GM23338 (cell line): Measurements from ENCODE around the gene SCAPER. TPM values are rescaled to one million over a fixed set of nuclear protein-coding genes. Genes with fewer than 3 reads are reported as not detected.

Source experiments
- ATAC-seq: fragments of 200-7000 bp; cut with Tn5 transposase; 3 replicates; pipeline ENCODE4 v1.9.1; 2020
- DNase-seq: peaks from one replicate; pipeline ENCODE4 v3.0.0-alpha.2; 2015; ENCODE audit warnings: low spot score
- H2AFZ ChIP-seq: fragments of 200-600 bp; sonication (generic); 2 replicates; pipeline ENCODE4 v1.8.0; 2016; ENCODE audit warnings: antibody characterized with exemption, mild to moderate bottlenecking, moderate library complexity
- H3F3A ChIP-seq: fragments of 200-600 bp; sonication (generic); replicated peaks from 2 replicates; pipeline ENCODE4 v1.8.0; 2017; ENCODE audit warnings: antibody characterized with exemption, mixed run types, low read depth
- H3K27ac ChIP-seq: fragments of 200-600 bp; sonication (generic); 2 replicates; pipeline ENCODE4 v1.6.1; 2016; ENCODE audit warnings: low read depth
- H3K27me3 ChIP-seq: fragments of 200-600 bp; sonication (generic); 2 replicates; pipeline ENCODE4 v1.8.0; 2016; ENCODE audit warnings: mild to moderate bottlenecking, mixed run types, moderate library complexity; ENCODE audit not compliant: insufficient read depth
- H3K36me3 ChIP-seq: fragments of 200-600 bp; sonication (generic); 2 replicates; pipeline ENCODE4 v1.8.0; 2016; ENCODE audit warnings: mild to moderate bottlenecking; ENCODE audit not compliant: insufficient read depth
- H3K4me1 ChIP-seq: fragments of 200-600 bp; sonication (generic); 2 replicates; pipeline ENCODE4 v1.8.0; 2016; ENCODE audit warnings: mild to moderate bottlenecking, moderate library complexity; ENCODE audit not compliant: insufficient read depth
- H3K4me2 ChIP-seq: fragments of 200-600 bp; sonication (generic); 2 replicates; pipeline ENCODE4 v1.7.1; 2017; ENCODE audit warnings: mixed run types
- H3K4me3 ChIP-seq: fragments of 200-600 bp; sonication (generic); 2 replicates; pipeline ENCODE4 v1.6.1; 2016; ENCODE audit warnings: mixed run types
- H3K79me2 ChIP-seq: fragments of 200-600 bp; sonication (generic); replicated peaks from 2 replicates; pipeline ENCODE4 v1.8.0; 2017; ENCODE audit warnings: mild to moderate bottlenecking; ENCODE audit not compliant: insufficient read depth
- H3K9me2 ChIP-seq: fragments of 200-600 bp; sonication (generic); 2 replicates; pipeline ENCODE4 v1.8.0; 2017; ENCODE audit not compliant: insufficient read depth
- H4K20me1 ChIP-seq: fragments of 200-600 bp; sonication (generic); replicated peaks from 2 replicates; pipeline ENCODE4 v1.8.0; 2017; ENCODE audit warnings: mild to moderate bottlenecking; ENCODE audit not compliant: insufficient read depth
- H3K27ac Mint-ChIP-seq: 2 replicates; pipeline ENCODE4 v1.8.0; 2020; ENCODE audit warnings: inconsistent platforms, mild to moderate bottlenecking, moderate library complexity, mixed read lengths
- H3K27me3 Mint-ChIP-seq: 3 replicates; pipeline ENCODE4 v1.8.0; 2022; ENCODE audit warnings: low read depth, mild to moderate bottlenecking, moderate library complexity, mixed read lengths, inconsistent platforms; ENCODE audit not compliant: insufficient read depth, poor library complexity
- H3K36me3 Mint-ChIP-seq: 3 replicates; pipeline ENCODE4 v1.8.0; 2021; ENCODE audit warnings: low read depth, mild to moderate bottlenecking, inconsistent platforms, moderate library complexity, mixed read lengths
- H3K4me1 Mint-ChIP-seq: 3 replicates; pipeline ENCODE4 v1.8.0; 2020; ENCODE audit warnings: mild to moderate bottlenecking, inconsistent platforms, mixed read lengths
- H3K4me3 Mint-ChIP-seq: 3 replicates; pipeline ENCODE4 v1.8.0; 2021; ENCODE audit warnings: moderate library complexity, mild to moderate bottlenecking, inconsistent platforms, mixed read lengths
- H3K9me3 Mint-ChIP-seq: 3 replicates; pipeline ENCODE4 v1.8.0; 2020; ENCODE audit warnings: moderate library complexity, mild to moderate bottlenecking, inconsistent platforms, mixed read lengths
- CREB1 ChIP-seq: fragments of 250-450 bp; sonication (Bioruptor Pico); IDR thresholded peaks from 2 replicates; pipeline ENCODE4 v1.5.0; 2020; ENCODE audit warnings: low read depth, mild to moderate bottlenecking, moderate library complexity
- EZH2 ChIP-seq: fragments of 200-600 bp; sonication (generic); IDR thresholded peaks from one replicate; pipeline ENCODE4 v1.8.0; 2017; ENCODE audit warnings: antibody characterized with exemption, mild to moderate bottlenecking, low read depth; ENCODE audit not compliant: unreplicated experiment
- EZH2phosphoT487 ChIP-seq: fragments of 200-600 bp; sonication (generic); IDR thresholded peaks from one replicate; pipeline ENCODE4 v1.8.1; 2018; ENCODE audit warnings: antibody characterized with exemption; ENCODE audit not compliant: unreplicated experiment
- JUNB ChIP-seq: IDR thresholded peaks from one replicate; pipeline ENCODE4 v1.6.1; 2016; ENCODE audit warnings: antibody characterized with exemption; ENCODE audit not compliant: unreplicated experiment
- NANOG ChIP-seq: IDR thresholded peaks from 2 replicates; pipeline ENCODE4 v1.6.1; 2016; ENCODE audit warnings: antibody characterized with exemption, borderline replicate concordance
- POLR2AphosphoS5 ChIP-seq: IDR thresholded peaks from 2 replicates; pipeline ENCODE4 v1.6.1; 2016; ENCODE audit warnings: antibody characterized with exemption, low read depth
- REST ChIP-seq: IDR thresholded peaks from one replicate; pipeline ENCODE4 v1.6.1; 2018; ENCODE audit warnings: antibody characterized with exemption; ENCODE audit not compliant: unreplicated experiment
- STAT1 ChIP-seq: IDR thresholded peaks from one replicate; pipeline ENCODE4 v1.6.1; 2016; ENCODE audit warnings: antibody characterized with exemption; ENCODE audit not compliant: unreplicated experiment
- ZNF331 ChIP-seq: fragments of 250-450 bp; sonication (Bioruptor Pico); IDR thresholded peaks from 2 replicates; pipeline ENCODE4 v1.5.0; 2020; ENCODE audit warnings: low read depth, mild to moderate bottlenecking, moderate library complexity
- polyA plus RNA-seq: library from polyadenylated mRNA; unstranded; fragments of >200 nt; fragmentation: Nextera tagmentation; extraction: Ambion mirVana; gene quantifications from 2 replicates; pipeline ENCODE4 v1.2.1, GENCODE V29; 2016
- total RNA-seq: library from RNA; depleted of rRNA; stranded (reverse); fragments of >200 nt; shearing (Covaris generic); gene quantifications from 2 replicates; pipeline ENCODE4 v1.2.3, GENCODE V29; 2014
- TF ChIP-seq, protein P1 (sequence below), 2 experiments: fragments of 200-600 bp in 1 of 2; sonication (generic) in 1 of 2; conservative IDR thresholded peaks; 2 replicates each; pipeline versions ENCODE4 v1.5.1 to v1.6.1; 2016 to 2017; ENCODE audit warnings: antibody characterized with exemption in 2 of 2, low read depth in 2 of 2, mild to moderate bottlenecking in 2 of 2, moderate library complexity in 1 of 2
- TF ChIP-seq, protein P2 (sequence below): fragments of 250-450 bp; sonication (Bioruptor Pico); IDR thresholded peaks from 2 replicates; pipeline ENCODE4 v1.5.0; 2020; ENCODE audit warnings: mild to moderate bottlenecking, moderate library complexity

Gene SCAPER
- total and polyA plus RNA-seq, 2 experiments from 2014 or later, result 9.1 to 17.6 TPM

GRCh38 chr15:76312540-76313174 lies 592.5 kb downstream of the SCAPER start:
- TF ChIP-seq EZH2phosphoT487 (no peak), JUNB (no peak), NANOG (no peak), EZH2 (no peak), REST (no peak), CREB1 (no peak), ZNF331 (CRISPR knock-in tag) (no peak), STAT1 (no peak), POLR2AphosphoS5 (no peak)
- TF ChIP-seq, protein P1, sequence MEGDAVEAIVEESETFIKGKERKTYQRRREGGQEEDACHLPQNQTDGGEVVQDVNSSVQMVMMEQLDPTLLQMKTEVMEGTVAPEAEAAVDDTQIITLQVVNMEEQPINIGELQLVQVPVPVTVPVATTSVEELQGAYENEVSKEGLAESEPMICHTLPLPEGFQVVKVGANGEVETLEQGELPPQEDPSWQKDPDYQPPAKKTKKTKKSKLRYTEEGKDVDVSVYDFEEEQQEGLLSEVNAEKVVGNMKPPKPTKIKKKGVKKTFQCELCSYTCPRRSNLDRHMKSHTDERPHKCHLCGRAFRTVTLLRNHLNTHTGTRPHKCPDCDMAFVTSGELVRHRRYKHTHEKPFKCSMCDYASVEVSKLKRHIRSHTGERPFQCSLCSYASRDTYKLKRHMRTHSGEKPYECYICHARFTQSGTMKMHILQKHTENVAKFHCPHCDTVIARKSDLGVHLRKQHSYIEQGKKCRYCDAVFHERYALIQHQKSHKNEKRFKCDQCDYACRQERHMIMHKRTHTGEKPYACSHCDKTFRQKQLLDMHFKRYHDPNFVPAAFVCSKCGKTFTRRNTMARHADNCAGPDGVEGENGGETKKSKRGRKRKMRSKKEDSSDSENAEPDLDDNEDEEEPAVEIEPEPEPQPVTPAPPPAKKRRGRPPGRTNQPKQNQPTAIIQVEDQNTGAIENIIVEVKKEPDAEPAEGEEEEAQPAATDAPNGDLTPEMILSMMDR (conservative IDR thresholded peaks at IDR 0.05; ENCODE audit: low read depth in 2 of 2), result no peak
- TF ChIP-seq, protein P2, sequence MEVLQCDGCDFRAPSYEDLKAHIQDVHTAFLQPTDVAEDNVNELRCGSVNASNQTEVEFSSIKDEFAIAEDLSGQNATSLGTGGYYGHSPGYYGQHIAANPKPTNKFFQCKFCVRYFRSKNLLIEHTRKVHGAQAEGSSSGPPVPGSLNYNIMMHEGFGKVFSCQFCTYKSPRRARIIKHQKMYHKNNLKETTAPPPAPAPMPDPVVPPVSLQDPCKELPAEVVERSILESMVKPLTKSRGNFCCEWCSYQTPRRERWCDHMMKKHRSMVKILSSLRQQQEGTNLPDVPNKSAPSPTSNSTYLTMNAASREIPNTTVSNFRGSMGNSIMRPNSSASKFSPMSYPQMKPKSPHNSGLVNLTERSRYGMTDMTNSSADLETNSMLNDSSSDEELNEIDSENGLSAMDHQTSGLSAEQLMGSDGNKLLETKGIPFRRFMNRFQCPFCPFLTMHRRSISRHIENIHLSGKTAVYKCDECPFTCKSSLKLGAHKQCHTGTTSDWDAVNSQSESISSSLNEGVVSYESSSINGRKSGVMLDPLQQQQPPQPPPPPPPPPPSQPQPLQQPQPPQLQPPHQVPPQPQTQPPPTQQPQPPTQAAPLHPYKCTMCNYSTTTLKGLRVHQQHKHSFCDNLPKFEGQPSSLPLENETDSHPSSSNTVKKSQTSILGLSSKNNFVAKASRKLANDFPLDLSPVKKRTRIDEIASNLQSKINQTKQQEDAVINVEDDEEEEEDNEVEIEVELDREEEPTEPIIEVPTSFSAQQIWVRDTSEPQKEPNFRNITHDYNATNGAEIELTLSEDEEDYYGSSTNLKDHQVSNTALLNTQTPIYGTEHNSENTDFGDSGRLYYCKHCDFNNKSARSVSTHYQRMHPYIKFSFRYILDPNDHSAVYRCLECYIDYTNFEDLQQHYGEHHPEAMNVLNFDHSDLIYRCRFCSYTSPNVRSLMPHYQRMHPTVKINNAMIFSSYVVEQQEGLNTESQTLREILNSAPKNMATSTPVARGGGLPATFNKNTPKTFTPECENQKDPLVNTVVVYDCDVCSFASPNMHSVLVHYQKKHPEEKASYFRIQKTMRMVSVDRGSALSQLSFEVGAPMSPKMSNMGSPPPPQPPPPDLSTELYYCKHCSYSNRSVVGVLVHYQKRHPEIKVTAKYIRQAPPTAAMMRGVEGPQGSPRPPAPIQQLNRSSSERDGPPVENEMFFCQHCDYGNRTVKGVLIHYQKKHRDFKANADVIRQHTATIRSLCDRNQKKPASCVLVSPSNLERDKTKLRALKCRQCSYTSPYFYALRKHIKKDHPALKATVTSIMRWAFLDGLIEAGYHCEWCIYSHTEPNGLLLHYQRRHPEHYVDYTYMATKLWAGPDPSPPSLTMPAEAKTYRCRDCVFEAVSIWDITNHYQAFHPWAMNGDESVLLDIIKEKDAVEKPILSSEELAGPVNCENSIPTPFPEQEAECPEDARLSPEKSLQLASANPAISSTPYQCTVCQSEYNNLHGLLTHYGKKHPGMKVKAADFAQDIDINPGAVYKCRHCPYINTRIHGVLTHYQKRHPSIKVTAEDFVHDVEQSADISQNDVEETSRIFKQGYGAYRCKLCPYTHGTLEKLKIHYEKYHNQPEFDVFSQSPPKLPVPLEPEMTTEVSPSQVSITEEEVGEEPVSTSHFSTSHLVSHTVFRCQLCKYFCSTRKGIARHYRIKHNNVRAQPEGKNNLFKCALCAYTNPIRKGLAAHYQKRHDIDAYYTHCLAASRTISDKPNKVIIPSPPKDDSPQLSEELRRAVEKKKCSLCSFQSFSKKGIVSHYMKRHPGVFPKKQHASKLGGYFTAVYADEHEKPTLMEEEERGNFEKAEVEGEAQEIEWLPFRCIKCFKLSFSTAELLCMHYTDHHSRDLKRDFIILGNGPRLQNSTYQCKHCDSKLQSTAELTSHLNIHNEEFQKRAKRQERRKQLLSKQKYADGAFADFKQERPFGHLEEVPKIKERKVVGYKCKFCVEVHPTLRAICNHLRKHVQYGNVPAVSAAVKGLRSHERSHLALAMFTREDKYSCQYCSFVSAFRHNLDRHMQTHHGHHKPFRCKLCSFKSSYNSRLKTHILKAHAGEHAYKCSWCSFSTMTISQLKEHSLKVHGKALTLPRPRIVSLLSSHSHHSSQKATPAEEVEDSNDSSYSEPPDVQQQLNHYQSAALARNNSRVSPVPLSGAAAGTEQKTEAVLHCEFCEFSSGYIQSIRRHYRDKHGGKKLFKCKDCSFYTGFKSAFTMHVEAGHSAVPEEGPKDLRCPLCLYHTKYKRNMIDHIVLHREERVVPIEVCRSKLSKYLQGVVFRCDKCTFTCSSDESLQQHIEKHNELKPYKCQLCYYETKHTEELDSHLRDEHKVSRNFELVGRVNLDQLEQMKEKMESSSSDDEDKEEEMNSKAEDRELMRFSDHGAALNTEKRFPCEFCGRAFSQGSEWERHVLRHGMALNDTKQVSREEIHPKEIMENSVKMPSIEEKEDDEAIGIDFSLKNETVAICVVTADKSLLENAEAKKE (CRISPR knock-in tag), result no peak
- peaks cover 12% of the 10 kb centered on the region for H3K27me3 Mint-ChIP-seq

More at GRCh38 chr15:76312540-76313174, 592.5 kb downstream of the SCAPER start:
- Histone ChIP-seq H3F3A (no peaks in the 10 kb centered on the region), H3K27me3 (peaks cover 11% of the 10 kb centered on the region; the same call in 1 of the 2 replicates), H3K4me3 (no peak overlapping the region), H3K36me3 (no peaks in the 10 kb centered on the region), H4K20me1 (peaks cover 10% of the 10 kb centered on the region; the same call in 1 of the 2 replicates), H3K79me2 (peaks cover 24% of the 10 kb centered on the region), H3K4me1 (peaks cover 10% of the 10 kb centered on the region), H2AFZ (0 out of 2 replicates have a peak overlapping the region, but pooled peaks have one; percentile 72), H3K27ac (no peak overlapping the region), H3K9me2 (no peaks in the 10 kb centered on the region), H3K4me2 (no peak overlapping the region)
- ATAC-seq (no peak), DNase-seq (no peak)
- Mint-ChIP-seq H3K4me1 (peaks cover 11% of the 10 kb centered on the region; the same call in 2 of the 3 replicates), H3K36me3 (no peaks in the 10 kb centered on the region), H3K4me3 (peak overlapping the region; percentile 86; the same call in 2 of the 3 replicates), H3K9me3 (peaks cover 7% of the 10 kb centered on the region; the same call in 2 of the 3 replicates), H3K27ac (no peak overlapping the region)
